PC-9 (cell line): ENCODE results near the gene UBE2V1. TPM values are rescaled to one million over a fixed set of nuclear protein-coding genes. Genes with fewer than 3 reads are reported as not detected.

Experiments
- BruUV-seq: library from RNA; stranded (reverse); fragments of 400-500 nt; replicated peaks from 2 replicates; lab custom pipeline; 2021; lab: Mats Ljungman, UMichigan
- CTCF ChIA-PET: fragments of 300-600 bp; sonication (Branson Sonifier 250); formaldehyde crosslinking; loops from one replicate; lab custom pipeline; 2022; ENCODE audit warnings: antibody characterized with exemption; lab: Charles Lee
- POLR2A ChIA-PET: fragments of 300-600 bp; sonication (Branson Sonifier 250); formaldehyde crosslinking; loops from one replicate; lab custom pipeline; 2022; ENCODE audit warnings: antibody characterized with exemption; ENCODE audit not compliant: unreplicated experiment; lab: Charles Lee
- DNase-seq, 2 experiments: peaks; one replicate each; pipeline versions ENCODE4 v3.0.0 to v3.0.0-alpha.2; 2015 to 2022; ENCODE audit warnings: mixed read lengths in 1 of 2
- H2AFZ ChIP-seq: fragments of 200-600 bp; sonication (generic); 2 replicates; pipeline ENCODE4 v1.8.1; 2017; ENCODE audit warnings: antibody characterized with exemption
- H3F3A ChIP-seq: fragments of 200-600 bp; sonication (generic); 2 replicates; pipeline ENCODE4 v1.8.1; 2017; ENCODE audit warnings: antibody characterized with exemption, mild to moderate bottlenecking, low read depth; ENCODE audit not compliant: insufficient read depth
- H3K27ac ChIP-seq: fragments of 200-600 bp; sonication (generic); 2 replicates; pipeline ENCODE4 v1.6.1; 2016; ENCODE audit warnings: mixed run types
- H3K27me3 ChIP-seq: fragments of 200-600 bp; sonication (generic); 2 replicates; pipeline ENCODE4 v1.6.1; 2016; ENCODE audit warnings: low read depth, mixed run types; ENCODE audit not compliant: insufficient read depth
- H3K36me3 ChIP-seq: fragments of 200-600 bp; sonication (generic); 2 replicates; pipeline ENCODE4 v1.6.1; 2016; ENCODE audit warnings: low read depth, mixed run types
- H3K4me1 ChIP-seq: fragments of 200-600 bp; sonication (generic); replicated peaks from 2 replicates; pipeline ENCODE4 v1.6.1; 2016; ENCODE audit warnings: mixed run types; ENCODE audit not compliant: insufficient read depth
- H3K4me2 ChIP-seq: fragments of 200-600 bp; sonication (generic); 2 replicates; pipeline ENCODE4 v1.6.1; 2017; ENCODE audit warnings: mixed run types
- H3K4me3 ChIP-seq: fragments of 200-600 bp; sonication (generic); 2 replicates; pipeline ENCODE4 v1.6.1; 2016; ENCODE audit warnings: mixed run types
- H3K79me2 ChIP-seq: fragments of 200-600 bp; sonication (generic); 2 replicates; pipeline ENCODE4 v1.6.1; 2017; ENCODE audit warnings: low read depth, mixed run types
- H3K9me2 ChIP-seq: fragments of 200-600 bp; sonication (generic); 2 replicates; pipeline ENCODE4 v1.8.1; 2017; ENCODE audit warnings: mild to moderate bottlenecking; ENCODE audit not compliant: insufficient read depth
- H3K9me3 ChIP-seq: fragments of 200-600 bp; sonication (generic); 2 replicates; pipeline ENCODE4 v1.8.1; 2016; ENCODE audit warnings: low read depth; ENCODE audit not compliant: insufficient read depth
- H4K20me1 ChIP-seq: fragments of 200-600 bp; sonication (generic); 2 replicates; pipeline ENCODE4 v1.8.1; 2017; ENCODE audit not compliant: insufficient read depth
- EZH2 ChIP-seq: fragments of 200-600 bp; sonication (generic); IDR thresholded peaks from 2 replicates; pipeline ENCODE4 v1.8.0; 2017; ENCODE audit warnings: antibody characterized with exemption, low read depth
- intact Hi-C: fragments of 100-400 bp; cut with micrococcal nuclease; formaldehyde crosslinking; loops from one replicate; pipeline ENCODE4 v1.10.0; 2022; ENCODE audit not compliant: unreplicated experiment
- total RNA-seq: library from RNA; stranded (reverse); gene quantifications from 2 replicates; pipeline ENCODE4 v1.2.3, GENCODE V29; 2021
- TF ChIP-seq, protein P1 (sequence below): fragments of 200-600 bp; sonication (generic); conservative IDR thresholded peaks from 2 replicates; pipeline ENCODE4 v1.6.1; 2017; ENCODE audit warnings: mixed run types, antibody characterized with exemption, mild to moderate bottlenecking, moderate library complexity

UBE2V1 gene
- total RNA-seq, 1 experiment from 2014 or later = 174 TPM

DNA sequence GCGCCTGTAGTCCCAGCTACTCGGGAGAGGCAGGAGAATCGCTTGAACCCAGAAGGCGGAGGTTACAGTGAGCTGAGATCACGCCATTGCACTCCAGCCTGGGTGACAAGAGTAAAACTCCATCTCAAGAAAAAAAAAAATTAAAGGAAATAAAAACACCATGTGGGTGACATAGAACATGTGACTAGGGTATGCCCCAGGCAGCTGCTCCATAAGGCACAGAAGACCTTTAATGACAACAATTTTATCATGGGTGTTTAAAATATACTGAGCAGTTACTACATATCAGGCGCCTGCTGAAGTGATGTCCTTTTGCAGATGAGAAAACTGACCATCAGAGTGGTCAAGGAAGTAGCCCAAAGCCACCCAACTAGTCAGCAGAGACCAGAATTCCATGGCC, 32.6 kb upstream of the UBE2V1 start:
- H3F3A ChIP-seq = peaks cover 47% of the 10 kb centered on the region
- H3K27me3 ChIP-seq = no peaks in the 10 kb centered on the region
- ChIA-PET POLR2A (no interaction called here), CTCF (interaction anchor here (0.6 to 1.5 kb wide), 2 partner anchors 33 to 293 kb away, joined by 9 to 15 read pairs; no protein-coding TSS in a partner anchor)
- H3K9me3 ChIP-seq = no peaks in the 10 kb centered on the region
- intact Hi-C loops = loop anchor here (2.0 kb wide), 1 partner anchor 25 kb away; no protein-coding TSS in a partner anchor
- 0 out of 2 replicates have a peak, but pooled peaks cover 21% of the 10 kb centered on the region for H3K36me3 ChIP-seq
- peaks cover 67% of the 10 kb centered on the region for H3K4me1 ChIP-seq
- peaks cover 84% of the 10 kb centered on the region for H3K79me2 ChIP-seq
- H2AFZ ChIP-seq = no peak overlapping the region
- no peak overlapping the region for H3K4me3 ChIP-seq
- H4K20me1 ChIP-seq = no peaks in the 10 kb centered on the region
- peak overlapping the region; percentile 89 for H3K27ac ChIP-seq
- BruUV-seq = no TSS peak
- no peak overlapping the region for H3K4me2 ChIP-seq
- no peak for DNase-seq
- TF ChIP-seq EZH2 = no peak
- TF ChIP-seq, protein P1, sequence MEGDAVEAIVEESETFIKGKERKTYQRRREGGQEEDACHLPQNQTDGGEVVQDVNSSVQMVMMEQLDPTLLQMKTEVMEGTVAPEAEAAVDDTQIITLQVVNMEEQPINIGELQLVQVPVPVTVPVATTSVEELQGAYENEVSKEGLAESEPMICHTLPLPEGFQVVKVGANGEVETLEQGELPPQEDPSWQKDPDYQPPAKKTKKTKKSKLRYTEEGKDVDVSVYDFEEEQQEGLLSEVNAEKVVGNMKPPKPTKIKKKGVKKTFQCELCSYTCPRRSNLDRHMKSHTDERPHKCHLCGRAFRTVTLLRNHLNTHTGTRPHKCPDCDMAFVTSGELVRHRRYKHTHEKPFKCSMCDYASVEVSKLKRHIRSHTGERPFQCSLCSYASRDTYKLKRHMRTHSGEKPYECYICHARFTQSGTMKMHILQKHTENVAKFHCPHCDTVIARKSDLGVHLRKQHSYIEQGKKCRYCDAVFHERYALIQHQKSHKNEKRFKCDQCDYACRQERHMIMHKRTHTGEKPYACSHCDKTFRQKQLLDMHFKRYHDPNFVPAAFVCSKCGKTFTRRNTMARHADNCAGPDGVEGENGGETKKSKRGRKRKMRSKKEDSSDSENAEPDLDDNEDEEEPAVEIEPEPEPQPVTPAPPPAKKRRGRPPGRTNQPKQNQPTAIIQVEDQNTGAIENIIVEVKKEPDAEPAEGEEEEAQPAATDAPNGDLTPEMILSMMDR = no peak
- no peaks in the 10 kb centered on the region for H3K9me2 ChIP-seq

DNA sequence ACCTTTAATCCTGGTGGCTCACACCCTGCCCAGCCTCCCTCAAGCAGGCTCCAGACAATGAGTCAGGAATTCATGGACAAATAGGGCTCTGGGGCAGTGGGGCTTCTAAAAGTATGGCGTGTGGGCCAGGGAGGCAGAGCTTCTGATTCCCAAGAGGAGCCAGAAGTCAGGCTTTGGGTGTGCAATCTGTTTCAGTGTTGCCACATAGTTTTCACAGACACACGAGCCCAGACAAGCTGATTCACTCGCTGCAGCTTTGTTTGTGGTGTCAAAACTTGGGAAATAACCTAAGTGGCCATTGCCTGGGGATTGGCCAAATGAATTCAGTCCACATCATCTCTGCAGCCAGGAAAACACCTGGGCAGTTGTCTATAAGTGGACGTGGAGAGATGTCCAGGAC, 31.4 kb upstream of the UBE2V1 start:
- DNase-seq = peak; percentile 61 to 98
- H3K9me3 ChIP-seq = no peaks in the 10 kb centered on the region
- H3K36me3 ChIP-seq = 0 out of 2 replicates have a peak, but pooled peaks cover 21% of the 10 kb centered on the region
- peaks cover 79% of the 10 kb centered on the region for H3K79me2 ChIP-seq
- no TSS peak for BruUV-seq
- H3K27me3 ChIP-seq = no peaks in the 10 kb centered on the region
- ChIA-PET POLR2A (interaction anchor here (0.6 kb wide), 1 partner anchor 35 kb away, joined by 3 read pairs; no protein-coding TSS in a partner anchor), CTCF (interaction anchor here (1.5 kb wide), 1 partner anchor 35 kb away, joined by 9 read pairs; no protein-coding TSS in a partner anchor)
- H3K4me2 ChIP-seq = peak overlapping the region; percentile 52
- H2AFZ ChIP-seq = no peak overlapping the region
- peak overlapping the region; percentile 89 for H3K27ac ChIP-seq
- intact Hi-C loops = loop anchor here (2.0 kb wide), 1 partner anchor 24 kb away; no protein-coding TSS in a partner anchor
- H3K4me3 ChIP-seq = no peak overlapping the region
- peaks cover 60% of the 10 kb centered on the region for H3K4me1 ChIP-seq
- no peak for TF ChIP-seq EZH2
- TF ChIP-seq, protein P1 = no peak
- H4K20me1 ChIP-seq = no peaks in the 10 kb centered on the region
- H3K9me2 ChIP-seq = no peaks in the 10 kb centered on the region
- peaks cover 47% of the 10 kb centered on the region for H3F3A ChIP-seq

DNA sequence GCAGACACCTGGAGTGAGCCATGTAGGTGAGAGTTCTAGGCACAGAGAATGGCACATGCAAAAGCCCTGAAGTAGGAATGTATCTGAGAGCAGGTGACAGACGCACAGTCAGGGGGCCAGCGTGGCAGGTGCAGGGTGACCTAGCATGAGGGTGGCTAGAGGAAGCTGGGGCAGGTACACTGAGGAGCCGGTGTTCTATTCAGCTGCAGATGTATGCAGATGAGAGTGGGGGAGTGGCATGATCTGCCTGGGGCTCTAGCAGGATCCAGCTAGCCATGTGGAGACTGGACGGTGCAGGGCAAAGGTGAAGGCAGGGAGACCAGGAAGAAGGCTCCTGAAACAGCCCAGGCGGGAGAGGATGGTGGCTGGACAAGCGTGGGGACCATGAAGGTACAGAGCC, 29.9 kb upstream of the UBE2V1 start:
- peak in 1 of 2 experiments; percentile 47 for DNase-seq
- TF ChIP-seq, protein P1 = no peak
- no peak for TF ChIP-seq EZH2
- no peaks in the 10 kb centered on the region for H4K20me1 ChIP-seq
- H3K79me2 ChIP-seq = peaks cover 70% of the 10 kb centered on the region
- H3K36me3 ChIP-seq = peaks cover 21% of the 10 kb centered on the region; the same call in 1 of the 2 replicates
- H3K4me2 ChIP-seq = peak overlapping the region; percentile 6; the same call in 1 of the 2 replicates
- intact Hi-C loops = no loop called here
- H3K9me3 ChIP-seq = no peaks in the 10 kb centered on the region
- ChIA-PET POLR2A (interaction anchor here (0.5 kb wide), 1 partner anchor 147 kb away, joined by 15 read pairs; no protein-coding TSS in a partner anchor), CTCF (no interaction called here)
- no peak overlapping the region for H2AFZ ChIP-seq
- H3K4me3 ChIP-seq = no peak overlapping the region
- no peaks in the 10 kb centered on the region for H3K27me3 ChIP-seq
- no peak overlapping the region; the same call in 1 of the 2 replicates for H3K27ac ChIP-seq
- H3F3A ChIP-seq = peaks cover 42% of the 10 kb centered on the region
- H3K4me1 ChIP-seq = peaks cover 57% of the 10 kb centered on the region
- BruUV-seq = no TSS peak
- no peaks in the 10 kb centered on the region for H3K9me2 ChIP-seq
